ENCODE results near the gene SMAD2.

GRCh38 chr18:47964053-47964452, 33.6 kb upstream of the SMAD2 start:
- TF ChIP-seq CTCF (IDR thresholded peaks at IDR 0.05) (no peak), POLR2A (IDR thresholded peaks at IDR 0.05) (no peak)

Data from esophagus squamous epithelium (tissue), 4 donors.